HFFc6 (cell line): Measurements from ENCODE around the gene MYPN. TPM values are rescaled to one million over a fixed set of nuclear protein-coding genes. Genes with fewer than 3 reads are reported as not detected.

Source experiments
- DNase-seq: peaks from one replicate; pipeline ENCODE4 v3.0.0-alpha.2; 2018
- H3K27ac Mint-ChIP-seq: 2 replicates; pipeline ENCODE4 v1.8.0; 2020; ENCODE audit warnings: mild to moderate bottlenecking, mixed read lengths
- H3K27me3 Mint-ChIP-seq: 2 replicates; pipeline ENCODE4 v1.8.0; 2021; ENCODE audit warnings: mild to moderate bottlenecking, moderate library complexity, mixed read lengths; ENCODE audit not compliant: insufficient read depth
- H3K36me3 Mint-ChIP-seq: 2 replicates; pipeline ENCODE4 v1.8.0; 2021; ENCODE audit warnings: low read depth, mixed read lengths
- H3K4me1 Mint-ChIP-seq: 2 replicates; pipeline ENCODE4 v1.8.0; 2020; ENCODE audit warnings: low read depth, mixed read lengths
- H3K4me3 Mint-ChIP-seq: 2 replicates; pipeline ENCODE4 v1.8.0; 2020; ENCODE audit warnings: mild to moderate bottlenecking, moderate library complexity, mixed read lengths
- H3K9me3 Mint-ChIP-seq: 2 replicates; pipeline ENCODE4 v1.8.0; 2020; ENCODE audit warnings: mild to moderate bottlenecking, mixed read lengths
- CTCF ChIP-seq: fragments of 200-600 bp; sonication (generic); IDR thresholded peaks from 2 replicates; pipeline ENCODE4 v1.5.0; 2021; ENCODE audit warnings: antibody characterized with exemption, mild to moderate bottlenecking
- total RNA-seq, 6 experiments: library from RNA; stranded (reverse); fragmentation: NEBNext Ultra II Directional; extraction: Animal tissue kit (Norgen Biotek cat#: 25700); gene quantifications; 2 replicates in 1 of 6; 3 replicates in 5 of 6; pipeline ENCODE4 v1.2.3, GENCODE V29; 2021

Gene MYPN
- total RNA-seq, 6 experiments from 2014 or later = 70.3 to 89.1 (median 80.1) TPM

GRCh38 chr10:68146133-68146532 lies 36.8 kb downstream of the MYPN start:
- H3K36me3 Mint-ChIP-seq = peaks cover 78% of the 10 kb centered on the region
- no peak for DNase-seq
- peak overlapping the region; percentile 36; the same call in 1 of the 2 replicates for H3K27ac Mint-ChIP-seq
- no peak for TF ChIP-seq CTCF
- H3K27me3 Mint-ChIP-seq = no peaks in the 10 kb centered on the region; the same call in 1 of the 2 replicates
- H3K4me1 Mint-ChIP-seq = peaks cover 26% of the 10 kb centered on the region
- no peak overlapping the region for H3K4me3 Mint-ChIP-seq
- H3K9me3 Mint-ChIP-seq = no peaks in the 10 kb centered on the region

- Mint-ChIP-seq H3K4me3 (no peak overlapping the region), H3K4me1 (peaks cover 60% of the 10 kb centered on the region), H3K27me3 (peaks cover 2% of the 10 kb centered on the region; the same call in 1 of the 2 replicates), H3K36me3 (peaks cover 78% of the 10 kb centered on the region), H3K27ac (peak overlapping the region; percentile 92), H3K9me3 (no peaks in the 10 kb centered on the region)
- no peak for TF ChIP-seq CTCF
- no peak for DNase-seq
These were observed 42.2 kb downstream of the MYPN start for GRCh38 chr10:68151453-68151852.

- Mint-ChIP-seq H3K27me3 (peaks cover 2% of the 10 kb centered on the region; the same call in 1 of the 2 replicates), H3K4me1 (peaks cover 68% of the 10 kb centered on the region), H3K4me3 (peak overlapping the region; percentile 69), H3K9me3 (no peaks in the 10 kb centered on the region), H3K36me3 (peaks cover 72% of the 10 kb centered on the region), H3K27ac (peak overlapping the region; percentile 92)
- TF ChIP-seq CTCF = peak; percentile 47
- DNase-seq = peak; percentile 100
These were observed 44.4 kb downstream of the MYPN start for GRCh38 chr10:68153473-68154210.

- TF ChIP-seq CTCF = no peak
- peaks cover 68% of the 10 kb centered on the region for H3K4me1 Mint-ChIP-seq
- peaks cover 74% of the 10 kb centered on the region for H3K36me3 Mint-ChIP-seq
- DNase-seq = no peak
- peak overlapping the region; percentile 69 for H3K4me3 Mint-ChIP-seq
- H3K27me3 Mint-ChIP-seq = peaks cover 2% of the 10 kb centered on the region; the same call in 1 of the 2 replicates
- H3K9me3 Mint-ChIP-seq = no peaks in the 10 kb centered on the region
- peak overlapping the region; percentile 92 for H3K27ac Mint-ChIP-seq
These were observed 44.9 kb downstream of the MYPN start for GRCh38 chr10:68154211-68154497.

- peak; percentile 36 for DNase-seq
These were observed 46.4 kb downstream of the MYPN start for GRCh38 chr10:68155615-68156210.

More at GRCh38 chr10:68155615-68156210, 46.4 kb downstream of the MYPN start:
- H3K27me3 Mint-ChIP-seq = peaks cover 2% of the 10 kb centered on the region; the same call in 1 of the 2 replicates
- peaks cover 63% of the 10 kb centered on the region for H3K4me1 Mint-ChIP-seq
- no peaks in the 10 kb centered on the region for H3K9me3 Mint-ChIP-seq
- no peak for TF ChIP-seq CTCF
- H3K4me3 Mint-ChIP-seq = peak overlapping the region; percentile 35
- peak overlapping the region; percentile 92 for H3K27ac Mint-ChIP-seq
- peaks cover 68% of the 10 kb centered on the region for H3K36me3 Mint-ChIP-seq
